Epithelial cell of esophagus (primary cell): ENCODE data around the gene ELAVL3.
"Not testable (repeated sequence)": the region's sequence is repeated elsewhere in the genome, so short reads cannot be mapped to it uniquely, and the experiment has no call there.

Experiments
- DNase-seq: peaks from one replicate; pipeline ENCODE4 v3.0.0; 2010; ENCODE audit warnings: low read depth
- H3K4me3 ChIP-seq: 2 replicates; pipeline ENCODE4 v1.5.1; 2011; ENCODE audit warnings: mild to moderate bottlenecking, low read length, control low read depth
- CTCF ChIP-seq: IDR thresholded peaks from 2 replicates; pipeline ENCODE4 v1.5.1; 2011; ENCODE audit warnings: low read depth, mild to moderate bottlenecking, low read length, control low read depth, inconsistent platforms; ENCODE audit not compliant: insufficient read depth; ENCODE audit errors: missing control alignments

ELAVL3 gene

GRCh38 chr19:11434703-11435056 lies 46.2 kb downstream of the ELAVL3 start:
- peak overlapping the region; percentile 99 for H3K4me3 ChIP-seq
- no peak for DNase-seq
- no peak for TF ChIP-seq CTCF

- not testable (repeated sequence) for H3K4me3 ChIP-seq, DNase-seq
Observed at GRCh38 chr19:11433526-11433925, 47.3 kb downstream of the ELAVL3 start.

- DNase-seq, result no peak
- no peak overlapping the region for H3K4me3 ChIP-seq
- no peak for TF ChIP-seq CTCF
Observed at GRCh38 chr19:11426656-11427055, 54.2 kb downstream of the ELAVL3 start.

- H3K4me3 ChIP-seq, result no peak overlapping the region
- no peak for DNase-seq
- TF ChIP-seq CTCF, result no peak
Observed at GRCh38 chr19:11425719-11426457, 55.0 kb downstream of the ELAVL3 start.

- DNase-seq, result no peak
- H3K4me3 ChIP-seq, result no peak overlapping the region
- TF ChIP-seq CTCF, result no peak
Observed at GRCh38 chr19:11423791-11424181, 57.1 kb downstream of the ELAVL3 start.

GRCh38 chr19:11423164-11423790 lies 57.6 kb downstream of the ELAVL3 start:
- TF ChIP-seq CTCF, result no peak
- H3K4me3 ChIP-seq, result no peak overlapping the region
- no peak for DNase-seq

GRCh38 chr19:11422163-11423065 lies 58.4 kb downstream of the ELAVL3 start:
- H3K4me3 ChIP-seq, result no peak overlapping the region
- DNase-seq, result peak; percentile 94
- no peak for TF ChIP-seq CTCF
